ENCODE results near the gene MYO5B.

GRCh38 chr18:50030146-50030545 is 164.8 kb downstream of the MYO5B start:
- TF ChIP-seq CTCF (IDR thresholded peaks at IDR 0.05) (no peak), POLR2A (IDR thresholded peaks at IDR 0.05) (no peak), POLR2AphosphoS5 (IDR thresholded peaks at IDR 0.05; ENCODE audit: insufficient read depth in 1 of 2, low read depth in 1 of 2) (no peak)
